ENCODE measurements around the gene PIEZO2. TPM values are rescaled to one million over a fixed set of nuclear protein-coding genes. Genes with fewer than 3 reads are reported as not detected.

PIEZO2 gene
- total and polyA plus RNA-seq, 8 donors: 0.38 to 11.1 (median 3.0) TPM

DNA sequence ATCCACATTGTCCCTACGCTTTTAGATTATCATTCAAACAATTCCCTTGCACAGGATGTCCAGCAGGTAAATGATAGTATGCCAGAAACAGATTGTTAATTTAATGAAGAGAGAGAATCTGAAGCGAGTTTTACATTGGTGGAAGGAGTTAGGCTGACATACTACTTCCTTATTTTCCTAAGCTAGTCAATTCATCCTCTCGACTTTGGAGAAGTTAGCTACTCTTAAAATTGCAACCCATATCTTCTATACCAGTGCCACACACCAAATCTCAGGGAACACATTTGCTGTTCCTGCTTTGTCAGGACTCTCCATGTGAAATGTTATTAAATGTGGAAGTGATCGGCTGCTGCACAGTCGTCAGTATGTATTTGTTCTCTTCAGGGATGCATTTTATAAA lies 374.3 kb downstream of the PIEZO2 start:
- H3K4me3 ChIP-seq: no peak overlapping the region
- no peak for DNase-seq
- no peak for FAIRE-seq
- no peaks in the 10 kb centered on the region for H3K36me3 ChIP-seq
- intact Hi-C loops (cut with DNase I): no loop called here
- TF ChIP-seq, protein P1, sequence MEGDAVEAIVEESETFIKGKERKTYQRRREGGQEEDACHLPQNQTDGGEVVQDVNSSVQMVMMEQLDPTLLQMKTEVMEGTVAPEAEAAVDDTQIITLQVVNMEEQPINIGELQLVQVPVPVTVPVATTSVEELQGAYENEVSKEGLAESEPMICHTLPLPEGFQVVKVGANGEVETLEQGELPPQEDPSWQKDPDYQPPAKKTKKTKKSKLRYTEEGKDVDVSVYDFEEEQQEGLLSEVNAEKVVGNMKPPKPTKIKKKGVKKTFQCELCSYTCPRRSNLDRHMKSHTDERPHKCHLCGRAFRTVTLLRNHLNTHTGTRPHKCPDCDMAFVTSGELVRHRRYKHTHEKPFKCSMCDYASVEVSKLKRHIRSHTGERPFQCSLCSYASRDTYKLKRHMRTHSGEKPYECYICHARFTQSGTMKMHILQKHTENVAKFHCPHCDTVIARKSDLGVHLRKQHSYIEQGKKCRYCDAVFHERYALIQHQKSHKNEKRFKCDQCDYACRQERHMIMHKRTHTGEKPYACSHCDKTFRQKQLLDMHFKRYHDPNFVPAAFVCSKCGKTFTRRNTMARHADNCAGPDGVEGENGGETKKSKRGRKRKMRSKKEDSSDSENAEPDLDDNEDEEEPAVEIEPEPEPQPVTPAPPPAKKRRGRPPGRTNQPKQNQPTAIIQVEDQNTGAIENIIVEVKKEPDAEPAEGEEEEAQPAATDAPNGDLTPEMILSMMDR (IDR thresholded peaks at IDR 0.05): no peak
- ATAC-seq: no peak
- no peak overlapping the region for H3K27ac ChIP-seq
- no peaks in the 10 kb centered on the region for H3K4me1 ChIP-seq
- H3K27me3 ChIP-seq: no peaks in the 10 kb centered on the region
- H3K9me3 ChIP-seq: no peaks in the 10 kb centered on the region
- 48 to 59% methylated on average over 5 of the region's 5 CpGs for WGBS, 2 donors

DNA sequence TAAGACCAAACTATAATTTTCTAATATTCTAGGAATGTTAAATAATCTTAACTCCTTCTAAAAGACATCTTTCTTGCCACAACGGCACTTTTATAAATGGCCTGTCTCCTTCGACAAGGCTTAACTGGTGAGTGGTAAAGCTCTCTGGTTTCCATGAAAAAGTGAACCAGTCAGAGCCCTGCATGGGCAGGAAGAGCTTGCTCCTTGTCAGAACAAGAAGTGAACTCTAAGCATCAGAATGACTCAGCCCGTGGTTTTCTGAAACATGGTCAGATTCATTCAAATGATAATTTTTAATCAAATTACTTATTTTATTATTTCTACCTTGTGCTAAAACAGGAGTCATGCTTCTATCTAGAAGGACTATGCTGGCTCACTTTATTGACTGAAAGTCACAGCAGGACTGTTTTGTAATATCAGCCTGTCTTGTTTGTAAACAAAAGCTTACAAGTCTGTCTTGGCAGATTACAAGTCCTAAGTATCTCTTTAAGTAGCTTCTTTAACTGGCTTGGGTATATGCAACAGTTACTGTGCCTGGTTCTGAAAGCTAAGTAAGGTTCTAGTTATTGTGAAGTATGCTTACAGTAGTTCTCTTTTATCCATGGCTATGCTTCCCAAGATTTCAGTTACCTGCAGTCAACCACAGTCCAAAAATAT lies 378.2 kb downstream of the PIEZO2 start:
- WGBS, 2 donors: 56 to 72% methylated on average over 3 of the region's 3 CpGs
- DNase-seq: no peak

GRCh38 chr18:10770264-10770663 lies 379.1 kb downstream of the PIEZO2 start:
- TF ChIP-seq, protein P1 (IDR thresholded peaks at IDR 0.05): no peak
- H3K27ac ChIP-seq: no peak overlapping the region
- no peaks in the 10 kb centered on the region for H3K36me3 ChIP-seq
- H3K4me3 ChIP-seq: no peak overlapping the region
- DNase-seq (no peak), FAIRE-seq (no peak), ATAC-seq (no peak)
- no peaks in the 10 kb centered on the region for H3K4me1 ChIP-seq
- WGBS, 2 donors: 51 to 80% methylated on average over 2 of the region's 2 CpGs
- H3K27me3 ChIP-seq: no peaks in the 10 kb centered on the region
- intact Hi-C loops (cut with DNase I): no loop called here
- no peaks in the 10 kb centered on the region for H3K9me3 ChIP-seq

More for the DNA sequence above, 378.2 kb downstream of the PIEZO2 start:
- Histone ChIP-seq H3K27ac (no peak overlapping the region), H3K36me3 (no peaks in the 10 kb centered on the region), H3K9me3 (no peaks in the 10 kb centered on the region), H3K27me3 (no peaks in the 10 kb centered on the region), H3K4me1 (no peaks in the 10 kb centered on the region), H3K4me3 (no peak overlapping the region)
- intact Hi-C loops (cut with DNase I): no loop called here
- ATAC-seq (no peak), FAIRE-seq (no peak)
- TF ChIP-seq, protein P1 (IDR thresholded peaks at IDR 0.05): no peak

- TF ChIP-seq, protein P1 (IDR thresholded peaks at IDR 0.05): no peak
- H3K27me3 ChIP-seq: no peaks in the 10 kb centered on the region
- H3K9me3 ChIP-seq: no peaks in the 10 kb centered on the region
- no peaks in the 10 kb centered on the region for H3K4me1 ChIP-seq
- no peaks in the 10 kb centered on the region for H3K36me3 ChIP-seq
- WGBS, 2 donors: 73 to 74% methylated on average over 5 of the region's 5 CpGs
- intact Hi-C loops (cut with DNase I): loop anchor here in 1 of 3 donors (10.0 kb wide), 1 partner anchor 387 kb away; no protein-coding TSS in a partner anchor
- ATAC-seq (no peak), DNase-seq (no peak), FAIRE-seq (no peak)
- no peak overlapping the region for H3K27ac ChIP-seq
- no peak overlapping the region for H3K4me3 ChIP-seq
These were observed 381.1 kb downstream of the PIEZO2 start for GRCh38 chr18:10768221-10768620.

- no peaks in the 10 kb centered on the region for H3K27me3 ChIP-seq
- ATAC-seq (no peak), FAIRE-seq (no peak), DNase-seq (peak in 1 of 6 donors; percentile 33)
- TF ChIP-seq, protein P1 (IDR thresholded peaks at IDR 0.05): no peak
- H3K27ac ChIP-seq: no peak overlapping the region
- H3K4me1 ChIP-seq: no peaks in the 10 kb centered on the region
- intact Hi-C loops (cut with DNase I): loop anchor here in 1 of 3 donors (10.0 kb wide), 1 partner anchor 387 kb away; no protein-coding TSS in a partner anchor
- H3K9me3 ChIP-seq: no peaks in the 10 kb centered on the region
- no peaks in the 10 kb centered on the region for H3K36me3 ChIP-seq
- WGBS, 2 donors: 77 to 89% methylated on average over 5 of the region's 5 CpGs
- no peak overlapping the region for H3K4me3 ChIP-seq
These were observed 381.7 kb downstream of the PIEZO2 start for GRCh38 chr18:10767658-10768057.
